DND-41 (cell line): ENCODE measurements around the gene NUDT3.

Experiments
- ATAC-seq: fragments of 200-7000 bp; cut with Tn5 transposase; 3 replicates; pipeline ENCODE4 v1.9.1; 2021; ENCODE audit warnings: low read depth; ENCODE audit not compliant: insufficient read depth
- DNase-seq: peaks from one replicate; pipeline ENCODE4 v3.0.0-alpha.2; 2020
- H2AFZ ChIP-seq: 2 replicates; pipeline ENCODE4 v1.6.0; 2012; ENCODE audit warnings: low read depth, low read length
- H3K27ac ChIP-seq: 2 replicates; pipeline ENCODE4 v1.5.1; 2012; ENCODE audit warnings: low read length, inconsistent platforms
- H3K27me3 ChIP-seq: fragments of 200-600 bp; sonication (generic); 2 replicates; pipeline ENCODE4 v1.6.0; 2012; ENCODE audit warnings: low read length, mild to moderate bottlenecking, inconsistent platforms; ENCODE audit not compliant: insufficient read depth, poor library complexity
- H3K36me3 ChIP-seq: 2 replicates; pipeline ENCODE4 v1.5.1; 2012; ENCODE audit warnings: low read length, inconsistent platforms; ENCODE audit not compliant: insufficient read depth
- H3K4me1 ChIP-seq: 2 replicates; pipeline ENCODE4 v1.5.1; 2012; ENCODE audit warnings: mild to moderate bottlenecking, low read length; ENCODE audit not compliant: insufficient read depth
- H3K4me2 ChIP-seq: 2 replicates; pipeline ENCODE4 v1.6.0; 2012; ENCODE audit warnings: mild to moderate bottlenecking, moderate library complexity, low read length, inconsistent platforms; ENCODE audit not compliant: insufficient read depth
- H3K4me3 ChIP-seq, 2 experiments: fragments of 200-600 bp in 1 of 2; shearing (Covaris generic) in 1 of 2; 2 replicates each; pipeline ENCODE4 v1.5.1; 2012 to 2016; ENCODE audit warnings: inconsistent platforms in 2 of 2, low read length in 2 of 2, mild to moderate bottlenecking in 2 of 2, low read depth in 1 of 2, moderate library complexity in 1 of 2
- H3K79me2 ChIP-seq: 2 replicates; pipeline ENCODE4 v1.6.0; 2012; ENCODE audit warnings: low read length, inconsistent platforms; ENCODE audit not compliant: insufficient read depth
- H3K9ac ChIP-seq: 2 replicates; pipeline ENCODE4 v1.6.0; 2012; ENCODE audit warnings: low read depth, mild to moderate bottlenecking, inconsistent platforms, low read length, moderate library complexity
- H3K9me3 ChIP-seq: 2 replicates; pipeline ENCODE4 v1.5.1; 2012; ENCODE audit warnings: low read length, moderate library complexity, mild to moderate bottlenecking, inconsistent platforms; ENCODE audit not compliant: insufficient read depth, severe bottlenecking
- H4K20me1 ChIP-seq: 2 replicates; pipeline ENCODE4 v1.6.0; 2012; ENCODE audit warnings: low read length; ENCODE audit not compliant: insufficient read depth
- EZH2 ChIP-seq: IDR thresholded peaks from 3 replicates; pipeline ENCODE4 v1.6.1; 2012; ENCODE audit warnings: borderline replicate concordance, low read depth, mild to moderate bottlenecking, moderate library complexity, low read length, inconsistent platforms; ENCODE audit not compliant: severe bottlenecking
- TF ChIP-seq, protein P1 (sequence below): IDR thresholded peaks from 2 replicates; pipeline ENCODE4 v1.5.1; 2012; ENCODE audit warnings: borderline replicate concordance, low read length, moderate library complexity, mild to moderate bottlenecking; ENCODE audit not compliant: poor library complexity, severe bottlenecking; ENCODE audit errors: extremely low read depth

NUDT3 gene

DNA sequence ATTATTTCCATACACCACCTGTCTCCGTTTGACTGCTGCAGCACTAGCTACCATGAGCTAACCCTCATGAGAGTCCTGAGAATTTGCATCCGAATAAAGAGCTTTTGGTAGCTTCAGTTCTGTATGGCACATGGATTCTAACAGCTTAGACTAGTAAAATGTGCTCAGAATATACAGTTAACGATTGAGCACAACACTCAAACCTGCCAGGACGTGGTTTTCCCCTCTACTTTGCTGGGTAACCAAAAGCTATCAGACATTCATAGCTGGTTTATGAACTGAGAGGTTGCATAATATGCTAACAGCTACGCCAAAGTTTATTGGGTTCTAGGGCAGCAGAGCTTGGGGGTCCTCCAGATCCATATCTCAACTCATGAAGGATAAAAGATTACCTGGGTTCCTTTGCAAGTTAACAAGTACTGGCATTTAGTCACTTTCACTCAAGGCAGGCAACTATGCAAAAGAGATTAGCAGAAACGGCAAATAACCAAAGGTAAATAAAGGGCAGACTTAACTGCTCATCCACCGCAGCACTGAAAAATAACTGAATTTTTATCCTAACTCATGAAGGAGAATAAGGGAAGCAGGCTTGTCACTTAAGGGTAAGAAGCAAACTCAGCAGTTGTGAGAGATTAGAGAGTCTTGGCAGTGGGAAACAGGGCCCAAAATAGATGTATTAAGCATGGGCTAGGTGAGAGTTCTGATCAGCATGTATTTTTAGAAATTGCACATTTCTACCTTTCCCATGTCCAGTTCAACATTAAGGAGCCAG lies 29.4 kb downstream of the NUDT3 start:
- H3K4me2 ChIP-seq, result no peak overlapping the region
- no peaks in the 10 kb centered on the region for H3K9me3 ChIP-seq
- H2AFZ ChIP-seq, result no peak overlapping the region
- peaks cover 97% of the 10 kb centered on the region for H3K79me2 ChIP-seq
- TF ChIP-seq, protein P1, sequence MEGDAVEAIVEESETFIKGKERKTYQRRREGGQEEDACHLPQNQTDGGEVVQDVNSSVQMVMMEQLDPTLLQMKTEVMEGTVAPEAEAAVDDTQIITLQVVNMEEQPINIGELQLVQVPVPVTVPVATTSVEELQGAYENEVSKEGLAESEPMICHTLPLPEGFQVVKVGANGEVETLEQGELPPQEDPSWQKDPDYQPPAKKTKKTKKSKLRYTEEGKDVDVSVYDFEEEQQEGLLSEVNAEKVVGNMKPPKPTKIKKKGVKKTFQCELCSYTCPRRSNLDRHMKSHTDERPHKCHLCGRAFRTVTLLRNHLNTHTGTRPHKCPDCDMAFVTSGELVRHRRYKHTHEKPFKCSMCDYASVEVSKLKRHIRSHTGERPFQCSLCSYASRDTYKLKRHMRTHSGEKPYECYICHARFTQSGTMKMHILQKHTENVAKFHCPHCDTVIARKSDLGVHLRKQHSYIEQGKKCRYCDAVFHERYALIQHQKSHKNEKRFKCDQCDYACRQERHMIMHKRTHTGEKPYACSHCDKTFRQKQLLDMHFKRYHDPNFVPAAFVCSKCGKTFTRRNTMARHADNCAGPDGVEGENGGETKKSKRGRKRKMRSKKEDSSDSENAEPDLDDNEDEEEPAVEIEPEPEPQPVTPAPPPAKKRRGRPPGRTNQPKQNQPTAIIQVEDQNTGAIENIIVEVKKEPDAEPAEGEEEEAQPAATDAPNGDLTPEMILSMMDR, result no peak
- no peak for TF ChIP-seq EZH2
- H3K27me3 ChIP-seq, result no peaks in the 10 kb centered on the region
- no peak overlapping the region for H3K9ac ChIP-seq
- peak; percentile 94 for ATAC-seq
- peaks cover 55% of the 10 kb centered on the region; the same call in 1 of the 2 replicates for H4K20me1 ChIP-seq
- H3K36me3 ChIP-seq, result no peaks in the 10 kb centered on the region
- no peak overlapping the region for H3K4me3 ChIP-seq
- DNase-seq, result peak; percentile 50
- H3K4me1 ChIP-seq, result peaks cover 19% of the 10 kb centered on the region
- H3K27ac ChIP-seq, result peak overlapping the region; percentile 67

DNA sequence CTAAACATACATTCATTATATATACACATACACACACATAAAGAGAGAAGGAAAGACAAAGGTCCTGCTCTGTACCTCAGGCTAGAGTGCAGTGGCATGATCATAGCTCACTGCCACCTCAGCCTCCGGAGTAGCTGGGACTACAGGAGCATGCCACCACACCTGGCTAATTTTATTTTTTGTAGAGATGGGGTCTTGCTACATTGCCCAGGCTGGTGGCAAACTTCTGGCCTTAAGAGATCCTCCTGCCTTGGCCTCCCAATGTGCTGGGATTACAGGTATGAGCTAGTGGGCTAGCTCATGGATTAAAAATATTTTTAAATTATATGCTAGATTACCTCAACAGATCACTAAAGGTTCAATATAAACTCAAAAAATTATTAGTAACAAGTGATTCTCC lies 30.3 kb downstream of the NUDT3 start:
- H3K27me3 ChIP-seq, result no peaks in the 10 kb centered on the region
- peaks cover 19% of the 10 kb centered on the region for H3K4me1 ChIP-seq
- no peak overlapping the region for H2AFZ ChIP-seq
- no peak overlapping the region for H3K9ac ChIP-seq
- no peak overlapping the region for H3K4me3 ChIP-seq
- no peak for ATAC-seq
- H3K27ac ChIP-seq, result no peak overlapping the region
- H4K20me1 ChIP-seq, result peaks cover 61% of the 10 kb centered on the region; the same call in 1 of the 2 replicates
- no peaks in the 10 kb centered on the region for H3K9me3 ChIP-seq
- TF ChIP-seq, protein P1, result no peak
- TF ChIP-seq EZH2, result no peak
- H3K4me2 ChIP-seq, result no peak overlapping the region
- peaks cover 97% of the 10 kb centered on the region for H3K79me2 ChIP-seq
- H3K36me3 ChIP-seq, result no peaks in the 10 kb centered on the region
- DNase-seq, result no peak

DNA sequence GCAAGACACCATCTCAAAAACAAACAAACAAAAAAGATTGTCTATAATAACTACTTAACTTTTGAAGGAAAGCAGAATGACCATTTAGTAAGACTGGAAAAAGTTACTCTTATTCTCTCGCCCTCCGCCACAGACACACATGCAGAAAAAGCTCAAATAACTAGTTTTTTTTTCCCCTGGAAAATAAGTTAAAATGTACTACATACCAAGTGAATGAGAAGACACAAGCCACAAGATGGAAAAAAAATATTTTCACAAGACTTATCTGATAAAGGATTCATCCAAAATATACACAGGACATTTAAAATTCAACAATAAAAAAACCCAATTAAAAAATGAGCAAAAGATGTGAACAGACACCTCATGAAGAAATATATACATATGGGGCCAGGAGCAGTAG lies 31.9 kb downstream of the NUDT3 start:
- TF ChIP-seq EZH2, result no peak
- TF ChIP-seq, protein P1, result no peak
- H3K27me3 ChIP-seq, result no peaks in the 10 kb centered on the region
- peaks cover 19% of the 10 kb centered on the region for H3K4me1 ChIP-seq
- no peak for DNase-seq
- H3K4me2 ChIP-seq, result no peak overlapping the region
- H3K4me3 ChIP-seq, result no peak overlapping the region
- H4K20me1 ChIP-seq, result peaks cover 71% of the 10 kb centered on the region
- no peaks in the 10 kb centered on the region for H3K9me3 ChIP-seq
- H2AFZ ChIP-seq, result no peak overlapping the region
- peaks cover 97% of the 10 kb centered on the region for H3K79me2 ChIP-seq
- ATAC-seq, result no peak
- no peak overlapping the region for H3K9ac ChIP-seq
- H3K27ac ChIP-seq, result no peak overlapping the region
- H3K36me3 ChIP-seq, result no peaks in the 10 kb centered on the region
